ENCODE measurements around the gene INPP5D. TPM values are rescaled to one million over a fixed set of nuclear protein-coding genes. Genes with fewer than 3 reads are reported as not detected.

INPP5D gene
- total RNA-seq, 1 experiment from 2014 or later, result 0.74 TPM

DNA sequence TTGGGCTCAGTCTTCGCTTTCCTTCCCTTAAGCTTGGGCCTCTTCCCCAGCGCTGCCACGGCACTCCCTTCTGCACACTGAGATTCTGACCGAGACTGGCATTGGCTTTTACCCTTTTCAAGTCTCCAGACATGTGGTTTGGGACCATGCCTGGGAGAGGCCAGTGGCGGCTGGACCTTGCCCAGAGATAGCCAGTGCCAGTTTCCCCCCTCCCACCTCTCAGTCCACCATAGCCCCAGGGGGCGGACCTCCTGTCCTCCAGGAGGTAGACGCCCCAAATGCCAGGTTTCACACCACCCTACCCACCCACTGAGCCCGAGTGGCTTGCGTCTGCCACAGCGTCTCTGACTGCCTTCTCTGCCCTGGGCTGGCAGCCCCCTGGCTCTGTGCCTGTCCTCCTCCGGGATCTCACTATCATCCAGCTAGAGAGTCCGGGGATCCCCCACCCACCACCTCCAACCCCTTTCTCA is 47.7 kb downstream of the INPP5D start:
- no peaks in the 10 kb centered on the region for H3K9me2 ChIP-seq (ENCODE audit: insufficient read depth)
- CTCF ChIA-PET, result interaction anchor here (0.5 kb wide), 1 partner anchor 313 kb away, joined by 3 read pairs; no protein-coding TSS in a partner anchor
- H2AFZ ChIP-seq, result no peak overlapping the region
- no peak overlapping the region for H3K4me3 ChIP-seq
- no TSS peak for BruUV-seq (replicated peaks)
- no peaks in the 10 kb centered on the region for H3K79me2 ChIP-seq (ENCODE audit: low read depth)
- H3K27me3 ChIP-seq (ENCODE audit: insufficient read depth, low read depth), result no peaks in the 10 kb centered on the region
- no peak overlapping the region for H3K4me2 ChIP-seq
- intact Hi-C loops (cut with micrococcal nuclease; ENCODE audit: unreplicated experiment), result no loop called here
- DNase-seq, result no peak
- TF ChIP-seq, protein P1, sequence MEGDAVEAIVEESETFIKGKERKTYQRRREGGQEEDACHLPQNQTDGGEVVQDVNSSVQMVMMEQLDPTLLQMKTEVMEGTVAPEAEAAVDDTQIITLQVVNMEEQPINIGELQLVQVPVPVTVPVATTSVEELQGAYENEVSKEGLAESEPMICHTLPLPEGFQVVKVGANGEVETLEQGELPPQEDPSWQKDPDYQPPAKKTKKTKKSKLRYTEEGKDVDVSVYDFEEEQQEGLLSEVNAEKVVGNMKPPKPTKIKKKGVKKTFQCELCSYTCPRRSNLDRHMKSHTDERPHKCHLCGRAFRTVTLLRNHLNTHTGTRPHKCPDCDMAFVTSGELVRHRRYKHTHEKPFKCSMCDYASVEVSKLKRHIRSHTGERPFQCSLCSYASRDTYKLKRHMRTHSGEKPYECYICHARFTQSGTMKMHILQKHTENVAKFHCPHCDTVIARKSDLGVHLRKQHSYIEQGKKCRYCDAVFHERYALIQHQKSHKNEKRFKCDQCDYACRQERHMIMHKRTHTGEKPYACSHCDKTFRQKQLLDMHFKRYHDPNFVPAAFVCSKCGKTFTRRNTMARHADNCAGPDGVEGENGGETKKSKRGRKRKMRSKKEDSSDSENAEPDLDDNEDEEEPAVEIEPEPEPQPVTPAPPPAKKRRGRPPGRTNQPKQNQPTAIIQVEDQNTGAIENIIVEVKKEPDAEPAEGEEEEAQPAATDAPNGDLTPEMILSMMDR (conservative IDR thresholded peaks at IDR 0.05), result no peak
- TF ChIP-seq EZH2 (IDR thresholded peaks at IDR 0.05; ENCODE audit: low read depth), result no peak
- H3F3A ChIP-seq (ENCODE audit: insufficient read depth, low read depth), result no peaks in the 10 kb centered on the region
- H3K36me3 ChIP-seq (ENCODE audit: low read depth), result no peaks in the 10 kb centered on the region
- no peaks in the 10 kb centered on the region for H3K4me1 ChIP-seq (replicated peaks; ENCODE audit: insufficient read depth)
- no peaks in the 10 kb centered on the region for H3K9me3 ChIP-seq (ENCODE audit: insufficient read depth, low read depth)
- no peaks in the 10 kb centered on the region for H4K20me1 ChIP-seq (ENCODE audit: insufficient read depth)
- POLR2A ChIA-PET (ENCODE audit: unreplicated experiment), result no interaction called here
- no peak overlapping the region for H3K27ac ChIP-seq

- no peak overlapping the region for H3K27ac ChIP-seq
- POLR2A ChIA-PET (ENCODE audit: unreplicated experiment), result no interaction called here
Observed at GRCh38 chr2:233108611-233109490, 48.7 kb downstream of the INPP5D start.

GRCh38 chr2:233111427-233111826 is 51.3 kb downstream of the INPP5D start:
- H3K27ac ChIP-seq, result no peak overlapping the region
- no peak for TF ChIP-seq EZH2 (IDR thresholded peaks at IDR 0.05; ENCODE audit: low read depth)
- TF ChIP-seq, protein P1 (conservative IDR thresholded peaks at IDR 0.05), result no peak
- no peak for DNase-seq
- BruUV-seq (replicated peaks), result no TSS peak
- H3K9me3 ChIP-seq (ENCODE audit: insufficient read depth, low read depth), result no peaks in the 10 kb centered on the region
- H3K4me3 ChIP-seq, result no peak overlapping the region
- H3K36me3 ChIP-seq (ENCODE audit: low read depth), result no peaks in the 10 kb centered on the region
- no peaks in the 10 kb centered on the region for H3K9me2 ChIP-seq (ENCODE audit: insufficient read depth)
- no peaks in the 10 kb centered on the region for H3F3A ChIP-seq (ENCODE audit: insufficient read depth, low read depth)
- H4K20me1 ChIP-seq (ENCODE audit: insufficient read depth), result no peaks in the 10 kb centered on the region
- H2AFZ ChIP-seq, result no peak overlapping the region
- POLR2A ChIA-PET (ENCODE audit: unreplicated experiment), result no interaction called here
- CTCF ChIA-PET, result no interaction called here
- no peaks in the 10 kb centered on the region for H3K27me3 ChIP-seq (ENCODE audit: insufficient read depth, low read depth)
- no peaks in the 10 kb centered on the region for H3K4me1 ChIP-seq (replicated peaks; ENCODE audit: insufficient read depth)
- intact Hi-C loops (cut with micrococcal nuclease; ENCODE audit: unreplicated experiment), result no loop called here
- H3K4me2 ChIP-seq, result no peak overlapping the region
- H3K79me2 ChIP-seq (ENCODE audit: low read depth), result no peaks in the 10 kb centered on the region

More at GRCh38 chr2:233108611-233109490, 48.7 kb downstream of the INPP5D start:
- Histone ChIP-seq H3F3A (ENCODE audit: insufficient read depth, low read depth) (no peaks in the 10 kb centered on the region), H3K4me3 (no peak overlapping the region), H3K4me1 (replicated peaks; ENCODE audit: insufficient read depth) (no peaks in the 10 kb centered on the region), H3K4me2 (no peak overlapping the region), H3K79me2 (ENCODE audit: low read depth) (no peaks in the 10 kb centered on the region), H4K20me1 (ENCODE audit: insufficient read depth) (no peaks in the 10 kb centered on the region), H3K27me3 (ENCODE audit: insufficient read depth, low read depth) (no peaks in the 10 kb centered on the region), H3K9me3 (ENCODE audit: insufficient read depth, low read depth) (no peaks in the 10 kb centered on the region), H3K36me3 (ENCODE audit: low read depth) (no peaks in the 10 kb centered on the region), H2AFZ (no peak overlapping the region), H3K9me2 (ENCODE audit: insufficient read depth) (no peaks in the 10 kb centered on the region)
- BruUV-seq (replicated peaks), result no TSS peak
- DNase-seq, result no peak
- intact Hi-C loops (cut with micrococcal nuclease; ENCODE audit: unreplicated experiment), result no loop called here
- CTCF ChIA-PET, result interaction anchor here (0.5 kb wide), 1 partner anchor 314 kb away, joined by 3 read pairs; no protein-coding TSS in a partner anchor
- TF ChIP-seq, protein P1 (conservative IDR thresholded peaks at IDR 0.05), result no peak

Measured in PC-9 (cell line).